Epithelial cell of esophagus (primary cell): ENCODE data around the gene UBE2D2.
"Not testable (repeated sequence)": the region's sequence is repeated elsewhere in the genome, so short reads cannot be mapped to it uniquely, and the experiment has no call there.

Experiments
- DNase-seq: peaks from one replicate; pipeline ENCODE4 v3.0.0; 2010; ENCODE audit warnings: low read depth
- H3K4me3 ChIP-seq: 2 replicates; pipeline ENCODE4 v1.5.1; 2011; ENCODE audit warnings: mild to moderate bottlenecking, low read length, control low read depth
- TF ChIP-seq, protein P1 (sequence below): IDR thresholded peaks from 2 replicates; pipeline ENCODE4 v1.5.1; 2011; ENCODE audit warnings: low read depth, mild to moderate bottlenecking, low read length, control low read depth, inconsistent platforms; ENCODE audit not compliant: insufficient read depth; ENCODE audit errors: missing control alignments

Gene UBE2D2

DNA sequence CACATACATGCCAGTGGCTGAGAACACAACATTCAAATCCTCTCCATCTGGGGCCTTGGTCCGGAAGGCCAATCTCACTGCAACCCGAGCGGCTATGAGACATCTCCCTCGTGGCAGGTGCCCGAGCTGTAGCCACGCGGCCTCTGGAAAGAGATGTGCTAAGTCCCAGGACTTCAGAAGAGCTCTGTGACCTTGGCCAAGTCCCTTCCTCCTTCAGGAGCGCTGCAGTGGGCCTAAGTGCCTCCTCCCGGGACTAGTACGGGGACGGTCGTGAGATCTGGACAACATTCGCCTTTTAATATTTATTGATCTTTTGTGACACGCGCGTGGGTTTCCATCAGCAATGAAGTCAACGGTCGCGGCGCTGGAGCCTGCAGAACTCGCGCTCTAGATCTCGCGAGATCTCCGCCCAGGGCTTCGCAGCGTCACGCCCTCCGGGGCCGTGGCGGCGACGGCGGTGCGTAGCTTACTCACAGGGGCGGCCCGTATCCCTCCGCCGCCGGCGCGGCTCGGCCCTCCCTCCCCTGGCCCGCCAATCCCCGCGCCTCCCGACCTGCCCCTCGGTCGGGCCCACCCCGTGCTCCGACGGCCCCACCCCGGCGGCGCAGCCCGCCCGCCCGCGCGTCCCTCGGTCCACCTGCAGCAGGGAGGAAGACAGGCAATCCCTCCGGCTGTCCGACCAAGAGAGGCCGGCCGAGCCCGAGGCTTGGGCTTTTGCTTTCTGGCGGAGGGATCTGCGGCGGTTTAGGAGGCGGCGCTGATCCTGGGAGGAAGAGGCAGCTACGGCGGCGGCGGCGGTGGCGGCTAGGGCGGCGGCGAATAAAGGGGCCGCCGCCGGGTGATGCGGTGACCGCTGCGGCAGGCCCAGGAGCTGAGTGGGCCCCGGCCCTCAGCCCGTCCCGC is at the start of gene UBE2D2:
TSS of gene UBE2D2 (plus strand) at position 588 of the 903 bp plus-strand sequence. CDS start 453 bp downstream, outside the sequence.
- H3K4me3 ChIP-seq = peak within 1 kb of the TSS; percentile 75
- TF ChIP-seq, protein P1, sequence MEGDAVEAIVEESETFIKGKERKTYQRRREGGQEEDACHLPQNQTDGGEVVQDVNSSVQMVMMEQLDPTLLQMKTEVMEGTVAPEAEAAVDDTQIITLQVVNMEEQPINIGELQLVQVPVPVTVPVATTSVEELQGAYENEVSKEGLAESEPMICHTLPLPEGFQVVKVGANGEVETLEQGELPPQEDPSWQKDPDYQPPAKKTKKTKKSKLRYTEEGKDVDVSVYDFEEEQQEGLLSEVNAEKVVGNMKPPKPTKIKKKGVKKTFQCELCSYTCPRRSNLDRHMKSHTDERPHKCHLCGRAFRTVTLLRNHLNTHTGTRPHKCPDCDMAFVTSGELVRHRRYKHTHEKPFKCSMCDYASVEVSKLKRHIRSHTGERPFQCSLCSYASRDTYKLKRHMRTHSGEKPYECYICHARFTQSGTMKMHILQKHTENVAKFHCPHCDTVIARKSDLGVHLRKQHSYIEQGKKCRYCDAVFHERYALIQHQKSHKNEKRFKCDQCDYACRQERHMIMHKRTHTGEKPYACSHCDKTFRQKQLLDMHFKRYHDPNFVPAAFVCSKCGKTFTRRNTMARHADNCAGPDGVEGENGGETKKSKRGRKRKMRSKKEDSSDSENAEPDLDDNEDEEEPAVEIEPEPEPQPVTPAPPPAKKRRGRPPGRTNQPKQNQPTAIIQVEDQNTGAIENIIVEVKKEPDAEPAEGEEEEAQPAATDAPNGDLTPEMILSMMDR = no peak
- DNase-seq = peak; percentile 99

DNA sequence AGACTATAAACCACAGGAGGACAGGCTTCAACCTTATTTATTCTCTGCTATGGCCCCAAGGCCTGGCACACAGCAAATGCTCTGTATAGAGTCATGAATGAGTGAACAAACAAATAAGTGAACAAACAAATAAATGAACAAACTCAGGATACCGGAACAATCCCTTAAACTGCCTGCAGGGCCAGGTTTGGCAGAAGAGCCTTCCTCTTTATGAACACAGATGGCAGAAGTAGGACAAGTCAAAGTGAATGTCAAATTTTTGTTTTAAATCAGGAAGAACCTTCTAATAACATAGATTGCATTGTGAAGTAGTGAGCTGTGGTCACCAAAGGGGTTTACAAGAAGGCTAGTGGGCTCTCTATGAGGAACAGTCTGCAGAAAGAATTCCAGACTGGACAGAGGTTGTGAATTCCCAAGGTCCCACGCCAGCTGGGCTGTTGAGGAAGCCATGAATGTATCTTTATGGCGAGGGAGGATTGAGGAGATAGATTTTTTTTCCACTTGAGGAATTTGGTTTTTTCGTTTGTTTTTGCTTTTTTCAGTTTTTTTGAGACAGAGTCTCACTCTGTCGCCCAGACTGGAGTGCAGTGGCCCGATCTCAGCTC is 48.3 kb upstream of the UBE2D2 start:
- DNase-seq = no peak
- TF ChIP-seq, protein P1 = no peak
- H3K4me3 ChIP-seq = no peak overlapping the region

DNA sequence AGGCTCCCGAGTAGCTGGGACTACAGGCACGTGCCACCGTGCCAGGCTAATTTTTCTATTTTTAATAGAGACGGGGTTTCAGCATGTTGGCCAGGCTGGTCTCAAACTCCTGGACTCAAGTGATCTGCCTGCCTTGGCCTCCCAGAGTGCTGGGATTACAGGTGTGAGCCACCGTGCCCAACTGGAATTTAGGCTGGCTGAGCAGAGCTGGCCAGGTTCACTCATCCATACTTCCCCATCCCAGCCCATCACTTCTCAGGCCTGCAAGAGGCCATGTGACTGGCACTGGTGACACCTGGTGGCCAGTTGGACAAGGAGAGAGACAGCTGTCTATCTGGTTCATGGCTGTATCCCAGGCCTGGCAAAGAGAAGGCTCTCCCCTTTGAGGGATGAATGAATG is 47.7 kb upstream of the UBE2D2 start:
- DNase-seq = peak; percentile 87
- TF ChIP-seq, protein P1 = peak; percentile 76
- H3K4me3 ChIP-seq = not testable (repeated sequence)

DNA sequence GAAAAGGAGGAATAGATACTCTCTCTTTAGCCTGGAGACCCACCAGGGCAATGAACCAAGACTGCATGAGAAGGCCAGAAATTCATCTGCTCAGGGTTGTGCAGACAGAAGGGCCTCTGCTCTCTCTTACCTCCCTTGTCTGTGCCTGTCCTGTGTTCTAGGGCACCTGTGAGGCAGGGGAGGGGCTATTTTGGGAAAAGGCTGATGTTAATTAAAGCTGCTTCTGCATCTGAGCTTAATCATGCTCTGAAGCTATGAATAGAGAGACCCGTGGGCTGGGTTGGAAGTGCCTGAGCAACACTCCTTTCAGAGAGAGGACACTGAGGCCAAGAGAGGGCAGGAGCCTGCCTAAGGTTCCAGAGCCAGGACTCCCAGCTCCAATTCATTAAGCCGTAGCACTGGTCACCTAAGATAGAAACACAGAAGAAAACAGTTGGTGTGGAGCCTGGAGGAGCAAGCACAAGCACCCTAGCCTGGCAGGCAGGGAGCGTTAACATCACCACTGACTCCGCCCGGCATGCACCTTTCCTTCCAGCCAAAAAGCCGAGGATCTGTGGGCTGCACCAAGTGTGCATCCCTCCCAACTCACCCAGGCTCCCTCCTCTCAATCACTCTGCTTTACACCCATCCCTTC is 47.2 kb upstream of the UBE2D2 start:
- TF ChIP-seq, protein P1 = no peak
- DNase-seq = no peak
- no peak overlapping the region for H3K4me3 ChIP-seq

DNA sequence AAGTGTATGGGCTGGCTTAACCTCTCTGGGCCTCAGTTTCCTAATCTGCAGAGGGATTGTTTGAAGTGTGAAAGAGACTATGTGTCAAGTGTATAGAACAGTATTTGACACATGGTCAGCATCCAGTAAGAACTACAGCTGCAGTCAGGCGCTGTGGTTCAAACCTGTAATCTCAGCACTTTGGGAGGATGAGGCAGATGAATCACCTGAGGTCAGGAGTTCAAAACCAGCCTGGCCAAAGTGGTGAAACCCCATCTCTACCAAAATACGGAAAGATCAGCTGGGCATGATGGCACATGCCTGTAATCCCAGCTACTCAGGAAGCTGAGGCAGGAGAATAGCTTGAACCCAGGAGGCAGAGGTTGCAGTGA is 46.7 kb upstream of the UBE2D2 start:
- TF ChIP-seq, protein P1 = no peak
- H3K4me3 ChIP-seq = no peak overlapping the region
- DNase-seq = peak; percentile 63

DNA sequence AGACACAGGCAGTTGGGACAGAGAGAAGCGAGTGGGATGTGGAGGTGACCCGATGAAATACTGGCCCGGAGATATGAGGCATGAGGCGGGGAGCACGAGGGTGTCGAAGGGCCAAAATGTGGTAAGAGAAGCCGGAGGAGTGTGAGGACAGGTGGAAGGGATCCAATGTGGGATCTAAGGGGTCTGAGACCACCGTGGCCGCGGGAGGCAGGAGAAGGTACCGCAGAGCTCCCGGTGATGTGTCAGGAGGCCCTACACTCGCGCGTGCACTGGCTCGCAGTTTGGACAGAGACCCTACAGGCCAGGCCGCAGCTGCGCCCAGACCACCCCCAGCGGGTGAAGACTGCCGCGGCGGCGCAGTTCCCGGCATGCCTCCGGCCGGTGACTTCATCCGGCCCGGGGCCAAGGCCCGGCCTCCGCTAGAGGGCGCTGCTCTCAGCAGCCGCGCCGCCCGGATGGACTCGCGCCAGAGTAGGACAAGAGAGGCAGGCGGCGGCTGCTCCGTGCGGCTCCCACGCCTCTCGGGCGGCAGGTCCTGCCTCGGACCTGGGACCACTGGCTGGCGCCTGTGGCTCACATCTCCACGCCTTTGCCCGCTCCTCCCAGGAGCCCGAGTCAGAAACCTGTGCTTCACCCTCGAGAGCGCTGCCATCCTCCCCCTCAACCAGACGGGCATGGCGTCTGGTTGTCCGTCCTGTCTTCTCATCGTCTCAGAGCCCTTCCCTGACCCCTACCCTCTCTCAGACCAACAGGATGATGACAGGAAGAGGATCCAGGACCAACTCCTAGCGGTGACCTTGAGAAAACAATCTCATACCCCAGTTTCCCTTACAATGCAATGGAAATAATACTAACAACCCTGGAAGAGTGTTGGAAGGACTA is 43.2 kb upstream of the UBE2D2 start:
- TF ChIP-seq, protein P1 = peak; percentile 65
- peak overlapping the region; percentile 68 for H3K4me3 ChIP-seq
- peak; percentile 79 for DNase-seq
